ENCODE results near the gene PTPRQ.

DNA sequence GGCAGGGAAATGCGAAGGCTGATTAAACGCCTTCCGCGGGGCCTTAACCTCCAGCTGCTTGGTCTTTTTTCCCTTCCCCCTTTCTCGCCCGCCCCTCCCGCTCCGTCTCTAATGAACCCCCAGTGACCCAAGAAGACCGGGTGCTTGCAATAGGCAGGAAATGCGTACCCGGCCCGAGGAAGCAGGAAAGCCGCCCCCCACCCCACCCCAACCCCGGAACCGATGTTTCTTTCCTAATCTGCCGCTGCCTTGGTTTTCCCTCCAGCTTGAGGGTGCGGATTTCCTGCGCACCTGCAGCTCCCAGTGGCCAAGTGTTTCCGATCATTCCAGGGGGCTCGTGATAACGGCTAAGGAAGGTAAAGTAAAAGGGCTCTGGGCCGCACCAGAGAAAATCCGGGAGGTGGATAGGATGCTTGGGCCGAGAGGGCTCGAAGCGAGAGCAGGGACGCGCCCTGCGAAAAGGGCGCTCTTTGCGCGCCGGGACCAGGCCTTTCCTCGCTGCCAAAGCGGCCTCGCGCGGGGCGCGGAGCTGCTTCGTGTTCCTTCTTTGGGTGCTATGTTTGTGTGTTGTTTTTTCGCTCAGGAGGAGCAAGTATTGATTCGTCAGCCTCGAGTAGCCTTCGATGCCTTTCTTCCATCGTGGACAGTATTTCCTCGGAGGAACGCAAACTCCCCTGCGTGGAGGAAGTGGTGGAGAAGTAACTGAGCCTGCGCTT is 264.4 kb downstream of the PTPRQ start:
- no peak for TF ChIP-seq POLR2A (IDR thresholded peaks at IDR 0.05)
- TF ChIP-seq, protein P1, sequence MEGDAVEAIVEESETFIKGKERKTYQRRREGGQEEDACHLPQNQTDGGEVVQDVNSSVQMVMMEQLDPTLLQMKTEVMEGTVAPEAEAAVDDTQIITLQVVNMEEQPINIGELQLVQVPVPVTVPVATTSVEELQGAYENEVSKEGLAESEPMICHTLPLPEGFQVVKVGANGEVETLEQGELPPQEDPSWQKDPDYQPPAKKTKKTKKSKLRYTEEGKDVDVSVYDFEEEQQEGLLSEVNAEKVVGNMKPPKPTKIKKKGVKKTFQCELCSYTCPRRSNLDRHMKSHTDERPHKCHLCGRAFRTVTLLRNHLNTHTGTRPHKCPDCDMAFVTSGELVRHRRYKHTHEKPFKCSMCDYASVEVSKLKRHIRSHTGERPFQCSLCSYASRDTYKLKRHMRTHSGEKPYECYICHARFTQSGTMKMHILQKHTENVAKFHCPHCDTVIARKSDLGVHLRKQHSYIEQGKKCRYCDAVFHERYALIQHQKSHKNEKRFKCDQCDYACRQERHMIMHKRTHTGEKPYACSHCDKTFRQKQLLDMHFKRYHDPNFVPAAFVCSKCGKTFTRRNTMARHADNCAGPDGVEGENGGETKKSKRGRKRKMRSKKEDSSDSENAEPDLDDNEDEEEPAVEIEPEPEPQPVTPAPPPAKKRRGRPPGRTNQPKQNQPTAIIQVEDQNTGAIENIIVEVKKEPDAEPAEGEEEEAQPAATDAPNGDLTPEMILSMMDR (IDR thresholded peaks at IDR 0.05) = no peak

All from right lobe of liver (tissue), 4 donors.